Effector memory CD4-positive, alpha-beta T cell (primary cell): ENCODE measurements around the gene HS3ST5.
"Not testable (repeated sequence)": the region's sequence is repeated elsewhere in the genome, so short reads cannot be mapped to it uniquely, and the experiment has no call there.

Experiments
- DNase-seq, 3 donors: peaks; one replicate each; pipeline ENCODE4 v3.0.0-alpha.2; 2020
- H3K27ac ChIP-seq: 2 replicates; pipeline ENCODE4 v1.7.0; 2013; ENCODE audit warnings: mild to moderate bottlenecking, low read length, moderate library complexity; ENCODE audit not compliant: insufficient read depth, poor library complexity, severe bottlenecking
- H3K27me3 ChIP-seq: replicated peaks from 2 replicates; pipeline ENCODE4 v1.7.0; 2013; ENCODE audit warnings: mild to moderate bottlenecking, low read length; ENCODE audit not compliant: insufficient read depth, control insufficient read depth, poor library complexity, severe bottlenecking
- H3K36me3 ChIP-seq: 2 replicates; pipeline ENCODE4 v1.7.0; 2013; ENCODE audit warnings: mild to moderate bottlenecking, low read length, moderate library complexity; ENCODE audit not compliant: control insufficient read depth, insufficient read depth
- H3K4me1 ChIP-seq: 2 replicates; pipeline ENCODE4 v1.7.0; 2013; ENCODE audit warnings: low read length, mild to moderate bottlenecking; ENCODE audit not compliant: control insufficient read depth, insufficient read depth, poor library complexity, severe bottlenecking
- H3K4me3 ChIP-seq: 2 replicates; pipeline ENCODE4 v1.7.0; 2013; ENCODE audit warnings: low read length, low read depth, mild to moderate bottlenecking; ENCODE audit not compliant: insufficient read depth, poor library complexity, severe bottlenecking
- H3K9me3 ChIP-seq: 2 replicates; pipeline ENCODE4 v1.7.0; 2013; ENCODE audit warnings: mild to moderate bottlenecking, low read length, moderate library complexity; ENCODE audit not compliant: control insufficient read depth

Gene HS3ST5

DNA sequence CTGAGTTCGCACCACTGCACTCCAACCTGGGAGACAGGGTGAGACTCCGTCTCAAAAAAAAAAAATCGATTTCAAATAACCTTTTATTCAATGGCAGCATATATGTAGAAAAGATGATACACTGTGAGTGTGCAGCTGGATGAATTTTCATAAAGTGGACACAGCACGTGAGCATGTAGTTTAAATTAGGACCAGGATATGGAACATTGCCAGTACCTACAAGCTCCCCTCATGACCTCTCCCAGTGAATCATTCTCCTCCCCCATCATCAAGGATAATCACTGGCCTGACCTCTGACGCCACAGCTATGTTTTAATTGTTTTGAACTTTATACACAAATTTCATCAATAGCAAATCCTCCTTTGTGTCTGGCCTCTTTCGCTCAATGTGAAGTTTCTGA, 318.1 kb downstream of the HS3ST5 start:
- Histone ChIP-seq H3K4me3 (no peak overlapping the region), H3K4me1 (no peaks in the 10 kb centered on the region), H3K27me3 (no peaks in the 10 kb centered on the region)

DNA sequence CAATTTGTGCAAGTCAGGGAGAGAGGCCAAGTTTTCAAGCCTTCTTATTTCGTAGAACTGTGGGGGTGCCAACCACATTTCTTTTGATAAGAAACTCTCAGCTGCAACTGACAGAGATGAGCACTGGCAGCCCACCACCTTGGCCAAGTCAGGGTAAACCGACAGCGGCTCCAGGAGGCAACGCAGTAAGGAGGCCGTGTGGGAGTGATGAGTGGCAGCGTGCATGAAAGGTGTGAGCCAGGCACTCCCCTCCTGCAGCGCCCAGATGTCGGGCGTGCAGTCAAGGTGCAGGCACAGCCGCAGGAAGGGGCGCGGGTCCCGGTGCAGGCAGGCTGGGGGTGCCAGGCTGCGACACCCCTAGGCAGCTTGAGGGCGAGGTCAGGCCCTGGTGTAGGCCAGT, 322.6 kb downstream of the HS3ST5 start:
- DNase-seq = no peak
- no peaks in the 10 kb centered on the region for H3K36me3 ChIP-seq
- H3K4me1 ChIP-seq = no peaks in the 10 kb centered on the region
- H3K27me3 ChIP-seq = no peaks in the 10 kb centered on the region
- no peaks in the 10 kb centered on the region for H3K9me3 ChIP-seq
- no peak overlapping the region for H3K27ac ChIP-seq
- H3K4me3 ChIP-seq = no peak overlapping the region

More for the DNA sequence above, 318.1 kb downstream of the HS3ST5 start:
- Histone ChIP-seq H3K27ac (no peak overlapping the region), H3K9me3 (no peaks in the 10 kb centered on the region), H3K36me3 (no peaks in the 10 kb centered on the region)
- no peak for DNase-seq

DNA sequence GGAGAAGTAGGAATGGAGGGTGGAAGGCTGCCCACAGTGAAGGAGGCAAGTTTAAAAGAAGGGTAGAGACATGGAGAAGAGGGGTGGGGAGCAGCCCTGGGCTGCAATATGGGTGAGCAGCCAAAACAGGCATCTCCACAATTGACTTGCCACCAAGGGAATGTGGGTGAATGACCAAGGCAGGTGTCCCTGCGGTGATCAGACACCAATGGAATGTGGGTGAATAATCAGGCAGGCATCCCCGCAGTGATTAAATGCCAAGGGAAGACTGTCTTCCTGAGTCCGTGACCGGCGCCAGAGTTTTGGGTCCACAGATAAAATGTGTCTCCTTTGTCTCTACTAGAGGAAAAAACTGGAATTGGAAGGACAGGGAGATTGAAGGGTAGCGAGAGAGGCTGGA, 325.7 kb downstream of the HS3ST5 start:
- H3K4me1 ChIP-seq, DNase-seq, H3K27ac ChIP-seq, H3K4me3 ChIP-seq, H3K36me3 ChIP-seq, H3K9me3 ChIP-seq, H3K27me3 ChIP-seq: not testable (repeated sequence)

DNA sequence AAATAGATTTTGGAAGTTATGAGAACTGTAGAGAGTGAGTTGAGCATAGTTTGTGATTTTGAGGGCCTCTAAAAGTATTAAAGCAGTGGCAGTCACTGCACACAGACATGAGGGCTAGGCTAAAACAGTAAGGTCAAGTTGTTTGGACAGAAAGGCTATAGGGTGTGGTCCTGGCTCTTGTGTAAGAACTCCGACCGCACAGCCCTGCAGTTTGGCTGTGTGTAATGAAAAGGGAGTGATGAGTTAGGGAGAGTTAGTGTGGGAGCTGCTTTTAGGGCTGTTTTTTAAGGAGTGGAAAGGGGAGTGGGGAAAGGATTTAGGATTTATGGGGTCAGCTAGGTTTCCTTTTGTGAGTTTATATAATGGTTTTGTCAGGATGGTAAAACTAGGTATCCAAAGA, 328.7 kb downstream of the HS3ST5 start:
- H3K36me3 ChIP-seq, H3K27me3 ChIP-seq, H3K27ac ChIP-seq, H3K9me3 ChIP-seq, DNase-seq, H3K4me3 ChIP-seq, H3K4me1 ChIP-seq: not testable (repeated sequence)

DNA sequence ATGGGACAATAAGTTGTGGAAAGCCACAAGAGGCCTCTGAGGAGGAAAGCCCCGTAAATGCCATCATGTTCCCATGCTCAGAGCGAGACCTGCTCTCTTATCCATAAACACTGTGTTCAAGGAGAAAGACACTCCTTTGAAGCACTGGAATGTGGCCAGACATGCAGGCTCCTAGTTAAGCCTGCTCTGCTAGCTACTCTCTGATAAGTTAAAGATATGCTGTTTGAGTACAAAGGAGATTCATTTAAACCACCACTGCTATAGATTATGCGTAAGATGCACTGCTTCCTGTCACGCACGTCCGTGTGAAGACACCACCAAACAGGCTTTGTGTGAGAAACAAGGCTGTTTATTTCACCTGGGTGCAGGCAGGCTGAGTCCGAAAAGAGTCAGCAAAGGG, 331.3 kb downstream of the HS3ST5 start:
- not testable (repeated sequence) for DNase-seq

DNA sequence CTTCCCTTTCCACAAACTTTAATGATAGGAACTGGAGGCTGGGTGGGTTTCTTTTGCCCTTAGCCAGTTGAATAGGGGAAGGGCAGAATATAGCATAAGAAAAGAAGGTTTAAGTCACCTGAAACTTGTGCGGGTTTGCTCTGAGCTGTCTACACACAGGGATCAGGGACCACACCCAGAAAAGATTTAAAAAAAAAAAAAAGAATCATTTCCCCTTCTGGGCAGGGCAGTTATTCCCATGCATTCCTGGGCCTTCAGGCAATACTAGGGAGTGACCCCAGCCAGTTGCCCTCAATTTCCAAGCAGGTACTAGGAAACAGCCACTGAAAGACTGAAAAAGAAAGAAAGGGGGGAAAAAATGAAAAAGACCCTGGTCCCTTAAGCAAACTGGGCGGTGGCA, 332.3 kb downstream of the HS3ST5 start:
- Histone ChIP-seq H3K27me3 (no peaks in the 10 kb centered on the region), H3K27ac (no peak overlapping the region), H3K4me1 (peaks cover 6% of the 10 kb centered on the region), H3K4me3 (no peak overlapping the region), H3K9me3 (no peaks in the 10 kb centered on the region), H3K36me3 (no peaks in the 10 kb centered on the region)
- no peak for DNase-seq

More for the DNA sequence above, 331.3 kb downstream of the HS3ST5 start:
- H3K4me1 ChIP-seq, H3K27me3 ChIP-seq, H3K27ac ChIP-seq, H3K4me3 ChIP-seq, H3K36me3 ChIP-seq, H3K9me3 ChIP-seq: not testable (repeated sequence)

DNA sequence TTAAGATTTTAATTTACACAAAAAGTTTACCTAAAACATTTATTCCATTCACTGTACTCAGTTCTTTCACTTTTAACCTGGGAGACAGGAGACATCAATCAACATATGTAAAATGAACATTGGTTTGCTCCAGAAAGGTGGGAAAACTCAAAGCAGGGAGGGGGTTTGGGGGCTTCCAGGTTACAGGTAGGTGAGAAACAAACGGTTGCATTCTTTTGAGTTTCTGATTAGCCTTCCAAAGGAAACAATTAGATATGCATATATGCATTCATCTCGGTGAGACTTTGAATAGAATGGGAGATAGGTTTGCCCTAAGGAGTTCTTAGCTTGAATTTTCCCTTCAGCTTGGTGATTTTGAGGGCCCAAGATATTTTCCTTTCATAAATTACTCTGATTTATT, 333.6 kb downstream of the HS3ST5 start:
- Histone ChIP-seq H3K9me3 (no peaks in the 10 kb centered on the region), H3K4me3 (no peak overlapping the region), H3K27ac (no peak overlapping the region), H3K4me1 (peaks cover 6% of the 10 kb centered on the region), H3K27me3 (no peaks in the 10 kb centered on the region), H3K36me3 (no peaks in the 10 kb centered on the region)
- no peak for DNase-seq

DNA sequence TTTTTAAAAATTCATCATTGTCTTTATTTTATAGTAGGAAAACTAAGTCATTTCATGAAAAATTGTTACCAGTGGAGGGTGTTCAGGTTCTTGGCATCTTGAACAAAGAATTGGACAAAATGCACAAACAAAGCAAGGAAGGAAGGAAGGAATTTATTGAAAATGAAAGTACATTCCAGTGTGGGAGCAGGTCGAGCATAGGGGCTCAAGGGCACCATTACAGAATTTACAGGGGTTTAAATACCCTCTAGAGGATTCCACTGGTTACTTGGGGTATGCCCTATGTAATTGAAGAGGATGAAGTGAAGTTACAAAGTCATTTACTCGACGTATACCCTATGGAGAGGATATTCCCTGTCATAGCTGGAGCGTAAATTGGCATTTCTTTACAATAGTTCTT, 334.5 kb downstream of the HS3ST5 start:
- no peak overlapping the region for H3K4me3 ChIP-seq
- H3K4me1 ChIP-seq = peaks cover 6% of the 10 kb centered on the region
- H3K36me3 ChIP-seq = no peaks in the 10 kb centered on the region
- no peak for DNase-seq
- no peak overlapping the region for H3K27ac ChIP-seq
- no peaks in the 10 kb centered on the region for H3K27me3 ChIP-seq
- no peaks in the 10 kb centered on the region for H3K9me3 ChIP-seq

DNA sequence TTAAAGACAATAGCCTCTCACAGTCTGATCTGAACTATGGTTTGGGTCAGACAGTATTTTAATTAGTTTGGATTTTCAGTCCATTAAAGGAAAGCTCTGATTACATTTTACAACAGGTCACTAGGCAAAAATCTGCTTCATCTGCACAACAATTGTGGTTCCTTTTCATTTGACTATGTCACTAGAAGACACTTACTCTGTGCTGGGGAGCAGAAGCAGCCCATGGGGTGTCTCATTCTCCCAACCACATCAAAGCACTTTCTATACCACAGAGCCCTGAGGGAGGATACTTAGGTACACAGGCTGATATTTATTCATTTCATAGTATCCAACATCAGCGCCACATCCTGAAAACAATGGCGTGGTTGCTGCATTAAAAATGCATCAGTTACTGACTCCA, 335.3 kb downstream of the HS3ST5 start:
- Histone ChIP-seq H3K9me3 (no peaks in the 10 kb centered on the region), H3K4me3 (no peak overlapping the region), H3K27me3 (no peaks in the 10 kb centered on the region), H3K27ac (no peak overlapping the region), H3K4me1 (peaks cover 6% of the 10 kb centered on the region), H3K36me3 (no peaks in the 10 kb centered on the region)
- DNase-seq = no peak
